T-helper 17 cell (primary cell): ENCODE data around the gene VSIG2. TPM values are rescaled to one million over a fixed set of nuclear protein-coding genes. Genes with fewer than 3 reads are reported as not detected.

Experiments used
- ATAC-seq: fragments of 150-1000 bp; cut with Tn5 transposase; 2 replicates; pipeline ENCODE4 v1.10.0; 2021; ENCODE audit warnings: mild to moderate bottlenecking, moderate library complexity
- DNase-seq, 3 donors: peaks; one replicate each; pipeline versions ENCODE4 v3.0.0 to v3.0.0-alpha.2; 2020 to 2021
- H3K9me3 ChIP-seq: one replicate; pipeline ENCODE4 v1.7.0; 2013; ENCODE audit warnings: low read length, mild to moderate bottlenecking; ENCODE audit not compliant: control insufficient read depth, poor library complexity, severe bottlenecking
- H3K27ac Mint-ChIP-seq: one replicate; pipeline ENCODE4 v1.8.0; 2022; ENCODE audit warnings: mild to moderate bottlenecking, moderate library complexity, mixed read lengths
- H3K27me3 Mint-ChIP-seq: one replicate; pipeline ENCODE4 v1.8.0; 2022; ENCODE audit warnings: mixed read lengths
- H3K36me3 Mint-ChIP-seq: one replicate; pipeline ENCODE4 v1.8.0; 2022; ENCODE audit warnings: low read depth, mixed read lengths
- H3K4me1 Mint-ChIP-seq: one replicate; pipeline ENCODE4 v1.8.0; 2022; ENCODE audit warnings: mild to moderate bottlenecking, mixed read lengths
- H3K4me3 Mint-ChIP-seq: one replicate; pipeline ENCODE4 v1.8.0; 2022; ENCODE audit warnings: mild to moderate bottlenecking, moderate library complexity, mixed read lengths
- total RNA-seq, 4 donors: library from RNA in 2 of 4; stranded (reverse) in 2 of 4; gene quantifications; one replicate each; pipeline ENCODE4 v1.2.3 and lab custom pipeline; 2022 to 2026

The VSIG2 gene
- total RNA-seq, 2 donors from 2014 or later: 0.32 to 0.57 TPM

DNA sequence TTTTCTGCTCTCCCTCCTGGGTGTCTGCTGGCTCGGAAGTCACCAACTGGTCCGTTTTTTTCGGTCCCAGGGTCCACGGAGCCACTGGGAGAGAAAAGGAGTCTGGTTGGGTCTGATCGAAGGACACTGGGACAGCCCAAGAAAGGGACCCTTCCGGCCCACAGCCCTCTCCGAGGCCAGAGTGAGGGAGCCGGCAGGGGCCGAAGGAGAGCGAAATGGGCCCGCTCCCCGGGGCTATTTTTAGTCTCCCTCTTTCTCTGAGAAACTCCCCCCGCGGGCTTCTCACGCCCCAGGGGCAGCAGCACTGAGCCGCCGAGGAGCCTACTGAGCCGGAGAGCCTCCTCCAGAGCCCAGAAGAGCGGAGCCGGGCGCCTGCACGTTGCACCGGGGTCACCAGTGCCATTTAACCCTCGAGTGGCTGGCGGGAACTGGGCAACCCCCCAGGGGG is 8.2 kb upstream of the VSIG2 start:
- no peak for ATAC-seq
- DNase-seq: no peak
- Mint-ChIP-seq H3K4me3 (peak overlapping the region; percentile 63), H3K27ac (no peak overlapping the region), H3K36me3 (peaks cover 6% of the 10 kb centered on the region), H3K27me3 (peaks cover 51% of the 10 kb centered on the region), H3K4me1 (peaks cover 21% of the 10 kb centered on the region)
- no peaks in the 10 kb centered on the region for H3K9me3 ChIP-seq

DNA sequence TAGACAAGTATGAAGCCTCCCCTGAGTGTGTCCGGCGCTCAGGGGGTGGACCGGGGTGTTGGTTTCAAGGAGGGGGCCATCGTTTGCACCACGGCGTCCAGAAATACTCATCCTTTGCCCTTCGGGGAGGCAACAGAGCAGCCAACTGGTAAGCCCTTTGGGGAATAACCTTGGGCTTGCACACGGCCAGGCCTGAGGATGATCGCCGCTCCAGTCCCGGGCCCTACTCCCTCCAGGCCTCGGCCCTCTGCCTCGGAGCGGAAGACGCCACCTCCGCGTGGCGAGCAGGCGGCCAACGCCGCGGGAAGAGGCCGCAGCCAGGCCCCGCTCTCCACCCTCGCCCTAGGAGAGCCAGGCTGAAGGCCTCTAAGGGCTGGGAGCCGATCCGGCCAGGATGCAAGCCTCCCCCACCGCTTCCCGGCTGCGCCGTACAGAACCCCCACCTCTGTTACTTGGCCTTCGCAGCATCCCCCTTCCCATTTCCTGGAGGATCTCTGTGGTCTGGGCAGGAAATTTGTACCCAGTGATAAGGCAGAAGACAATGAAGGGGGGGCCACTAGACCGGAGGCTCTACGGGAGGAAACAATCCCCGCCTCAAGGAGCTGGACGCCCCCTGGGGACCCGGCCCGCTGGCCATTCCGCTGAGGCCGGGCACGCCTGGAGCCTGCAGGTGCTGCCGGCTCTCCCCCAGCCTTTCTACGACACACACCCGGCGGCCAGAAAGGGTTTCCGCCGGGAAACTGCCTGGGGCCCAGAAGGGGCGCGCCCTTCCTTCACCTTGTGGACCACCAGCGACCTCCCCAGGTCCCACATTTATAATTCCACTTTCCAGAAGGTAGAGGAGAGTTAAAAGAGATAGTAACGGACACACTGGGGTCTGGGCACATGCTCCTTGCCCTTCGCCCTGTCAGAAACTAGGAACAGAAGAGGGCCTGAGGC is 7.5 kb upstream of the VSIG2 start:
- no peaks in the 10 kb centered on the region for H3K9me3 ChIP-seq
- DNase-seq: no peak
- Mint-ChIP-seq H3K4me3 (peak overlapping the region; percentile 63), H3K27me3 (peaks cover 55% of the 10 kb centered on the region), H3K4me1 (peaks cover 21% of the 10 kb centered on the region), H3K36me3 (peaks cover 6% of the 10 kb centered on the region), H3K27ac (no peak overlapping the region)
- no peak for ATAC-seq

DNA sequence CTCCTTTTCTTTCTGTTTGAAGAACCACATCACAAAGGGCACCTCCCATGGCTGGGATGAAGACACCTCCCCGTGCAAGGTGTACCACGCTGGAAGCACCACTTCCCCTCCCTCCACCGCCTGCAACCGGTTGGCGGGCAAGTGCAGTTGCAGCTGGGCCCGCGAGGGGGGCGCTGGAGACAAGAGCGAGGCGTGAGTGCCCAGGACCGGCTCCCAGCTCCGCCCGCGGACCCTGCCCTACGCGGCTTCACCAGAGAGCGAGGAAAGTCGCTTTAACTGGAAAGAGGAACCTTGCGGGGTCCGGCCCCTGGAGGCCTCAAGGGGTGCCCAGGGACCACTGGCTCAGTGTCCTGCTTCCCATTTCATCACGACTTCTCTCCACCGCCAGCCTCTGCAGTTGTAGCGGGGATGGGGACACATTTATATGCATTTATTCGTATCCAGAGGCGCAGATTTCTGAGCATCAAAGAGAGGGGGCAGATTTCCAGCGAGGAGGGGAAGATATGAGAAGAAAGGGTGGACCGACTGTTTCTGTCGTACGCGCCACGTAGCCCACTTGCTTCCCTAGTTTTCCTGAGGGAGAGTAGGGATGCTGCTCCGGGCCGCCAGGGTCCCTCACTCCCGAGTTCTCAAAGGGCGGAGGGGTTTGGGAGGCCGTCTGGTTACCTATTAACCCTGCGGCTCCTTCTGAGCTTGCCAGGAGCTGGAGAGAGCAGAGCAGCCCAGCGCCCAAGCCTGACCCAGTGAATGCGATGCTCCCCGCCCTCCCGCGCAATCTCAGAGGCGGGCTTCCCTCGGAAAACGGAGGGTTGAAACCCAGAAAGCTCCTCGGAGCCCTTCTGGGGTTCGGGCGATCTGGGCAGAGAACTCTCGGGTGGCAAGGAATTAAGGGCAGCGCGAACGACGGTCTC is 6.6 kb upstream of the VSIG2 start:
- peak; percentile 75 for ATAC-seq
- peaks cover 56% of the 10 kb centered on the region for H3K27me3 Mint-ChIP-seq
- peaks cover 18% of the 10 kb centered on the region for H3K4me1 Mint-ChIP-seq
- peaks cover 6% of the 10 kb centered on the region for H3K36me3 Mint-ChIP-seq
- no peak overlapping the region for H3K27ac Mint-ChIP-seq
- H3K9me3 ChIP-seq: no peaks in the 10 kb centered on the region
- peak; percentile 51 to 62 (median 56) for DNase-seq
- peak overlapping the region; percentile 79 for H3K4me3 Mint-ChIP-seq

DNA sequence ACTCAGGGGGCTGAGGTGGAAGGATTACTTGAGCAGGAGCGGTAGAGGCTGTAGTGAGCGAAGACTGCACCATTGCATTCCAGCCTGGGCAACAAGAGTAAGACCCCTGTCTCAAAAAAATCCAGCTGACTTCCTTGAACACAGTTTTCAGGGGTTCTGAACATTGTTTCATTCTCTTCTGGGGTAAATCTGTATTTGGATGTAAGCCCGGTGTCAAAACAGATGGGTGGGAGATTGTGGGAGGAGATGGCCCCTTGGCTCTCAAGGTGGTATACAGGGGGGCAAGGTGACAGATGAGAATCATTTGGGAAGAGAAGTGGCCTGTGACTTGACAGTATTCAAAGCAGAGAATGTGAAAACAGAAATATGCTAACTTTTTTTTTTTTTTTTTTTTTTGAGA is 5.3 kb upstream of the VSIG2 start:
- Mint-ChIP-seq H3K4me1 (peaks cover 14% of the 10 kb centered on the region), H3K27me3 (peaks cover 56% of the 10 kb centered on the region), H3K27ac (no peak overlapping the region), H3K36me3 (peaks cover 6% of the 10 kb centered on the region), H3K4me3 (no peak overlapping the region)
- H3K9me3 ChIP-seq: no peaks in the 10 kb centered on the region
- ATAC-seq (no peak), DNase-seq (no peak)

DNA sequence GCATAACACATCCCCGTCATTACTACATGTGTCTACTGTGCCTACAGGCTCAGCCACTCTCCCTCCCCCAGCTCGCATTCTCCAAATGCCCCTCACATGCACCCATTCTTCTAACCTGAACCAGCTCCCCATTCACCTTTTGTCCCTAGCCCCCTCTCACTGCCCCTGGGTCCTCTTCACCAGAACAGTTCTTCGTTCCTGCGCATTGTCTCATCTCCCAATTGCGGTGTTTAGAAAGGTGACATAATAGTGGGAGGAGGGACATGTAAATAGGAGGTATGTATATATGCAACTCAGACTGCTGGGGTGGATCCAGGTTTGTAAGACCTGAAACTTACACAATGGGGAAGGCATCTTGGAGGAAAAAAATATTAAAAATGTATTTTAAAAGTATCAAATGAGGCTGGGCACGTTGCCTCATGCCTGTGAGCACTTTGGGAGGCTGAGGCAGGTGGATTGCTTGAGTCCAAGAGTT is 4.7 kb upstream of the VSIG2 start:
- no peak overlapping the region for H3K27ac Mint-ChIP-seq
- ATAC-seq: no peak

DNA sequence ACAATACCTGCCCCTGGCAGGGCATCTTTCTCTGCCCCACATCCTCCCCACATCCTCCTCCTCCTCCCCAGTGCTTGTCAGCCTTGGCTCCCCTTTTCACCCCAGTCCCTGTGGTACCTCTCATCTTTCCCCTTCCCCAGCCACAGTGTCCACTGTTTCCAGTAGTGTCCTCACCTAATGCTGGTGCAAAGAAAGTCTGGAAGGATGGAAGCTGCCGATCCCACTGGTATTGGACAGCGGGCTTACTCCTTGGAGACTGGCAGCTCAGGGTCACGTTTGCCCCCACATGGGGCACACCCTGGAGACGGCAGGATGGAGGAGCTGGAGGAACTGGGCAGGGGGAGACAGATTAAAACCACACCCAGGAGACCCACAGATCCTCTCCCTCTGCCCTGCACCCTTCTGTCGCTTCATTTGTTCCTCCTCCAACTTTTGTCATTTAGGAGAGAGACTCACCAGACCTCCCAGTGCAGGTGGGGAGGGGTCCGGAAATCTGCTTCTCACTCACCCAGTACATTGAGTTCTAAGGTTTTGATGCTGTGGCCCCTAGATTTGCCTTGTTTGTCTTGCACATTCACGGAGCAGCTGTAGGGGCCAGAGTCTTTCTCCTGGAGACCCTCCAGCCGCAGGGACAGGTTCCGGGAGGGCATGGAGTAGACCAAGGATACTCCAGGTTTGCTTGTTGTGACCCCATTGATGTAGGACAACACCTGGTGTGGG is 4.1 kb upstream of the VSIG2 start:
- Mint-ChIP-seq H3K4me1 (peaks cover 14% of the 10 kb centered on the region), H3K27me3 (peaks cover 56% of the 10 kb centered on the region), H3K36me3 (peaks cover 6% of the 10 kb centered on the region), H3K4me3 (no peak overlapping the region), H3K27ac (no peak overlapping the region)
- ATAC-seq (no peak), DNase-seq (no peak)
- no peaks in the 10 kb centered on the region for H3K9me3 ChIP-seq

More for the DNA sequence above, 4.7 kb upstream of the VSIG2 start:
- H3K9me3 ChIP-seq: no peaks in the 10 kb centered on the region
- Mint-ChIP-seq H3K27me3 (peaks cover 56% of the 10 kb centered on the region), H3K36me3 (peaks cover 6% of the 10 kb centered on the region), H3K4me1 (peaks cover 14% of the 10 kb centered on the region), H3K4me3 (no peak overlapping the region)
- DNase-seq: no peak

DNA sequence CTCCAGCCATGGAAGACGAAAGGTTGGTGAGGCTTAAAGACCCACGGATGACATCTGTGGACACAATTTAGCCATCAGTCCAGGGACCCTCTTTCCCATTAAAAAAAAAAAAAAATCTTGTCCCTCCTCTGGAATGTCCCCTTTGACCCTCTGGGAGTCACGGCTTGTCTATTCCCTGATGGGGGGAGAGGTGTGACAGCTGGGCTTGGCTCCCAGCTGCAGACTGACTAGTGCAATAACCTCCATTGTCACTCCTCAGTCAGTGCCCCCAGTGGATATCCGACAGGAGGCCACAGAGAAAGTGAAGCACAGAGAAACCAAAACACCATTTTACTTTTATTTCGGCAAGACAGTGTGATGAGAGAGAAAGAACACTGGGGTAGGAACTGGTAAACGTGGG is 2.7 kb upstream of the VSIG2 start:
- DNase-seq (no peak), ATAC-seq (no peak)
- no peak overlapping the region for H3K4me3 Mint-ChIP-seq
- peaks cover 6% of the 10 kb centered on the region for H3K36me3 Mint-ChIP-seq
- peaks cover 41% of the 10 kb centered on the region for H3K27me3 Mint-ChIP-seq
- no peaks in the 10 kb centered on the region for H3K9me3 ChIP-seq
- peaks cover 12% of the 10 kb centered on the region for H3K4me1 Mint-ChIP-seq
- no peak overlapping the region for H3K27ac Mint-ChIP-seq

DNA sequence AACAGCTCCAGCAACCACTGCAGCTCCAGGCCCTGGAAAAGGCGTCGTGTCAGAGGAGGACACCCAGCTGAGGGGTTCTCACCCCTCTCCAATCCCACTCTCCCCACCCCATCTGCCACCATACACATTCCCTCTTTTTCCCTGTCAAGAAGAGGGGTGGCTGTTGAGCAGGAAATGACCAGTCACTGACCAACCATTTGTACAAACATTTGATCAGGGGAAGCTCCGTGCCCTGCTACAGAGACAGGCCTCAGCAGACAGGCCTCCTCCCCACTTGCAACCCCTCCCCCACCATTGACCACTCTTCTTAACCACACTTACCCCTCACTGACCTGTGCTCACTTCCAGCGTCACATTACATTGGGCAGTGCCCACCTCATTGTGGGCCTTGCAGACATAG is 2.3 kb upstream of the VSIG2 start:
- H3K4me1 Mint-ChIP-seq: peaks cover 9% of the 10 kb centered on the region
- H3K4me3 Mint-ChIP-seq: no peak overlapping the region
- H3K9me3 ChIP-seq: no peaks in the 10 kb centered on the region
- no peak overlapping the region for H3K27ac Mint-ChIP-seq
- no peak for DNase-seq
- H3K27me3 Mint-ChIP-seq: peaks cover 39% of the 10 kb centered on the region
- peaks cover 6% of the 10 kb centered on the region for H3K36me3 Mint-ChIP-seq
- ATAC-seq: no peak

DNA sequence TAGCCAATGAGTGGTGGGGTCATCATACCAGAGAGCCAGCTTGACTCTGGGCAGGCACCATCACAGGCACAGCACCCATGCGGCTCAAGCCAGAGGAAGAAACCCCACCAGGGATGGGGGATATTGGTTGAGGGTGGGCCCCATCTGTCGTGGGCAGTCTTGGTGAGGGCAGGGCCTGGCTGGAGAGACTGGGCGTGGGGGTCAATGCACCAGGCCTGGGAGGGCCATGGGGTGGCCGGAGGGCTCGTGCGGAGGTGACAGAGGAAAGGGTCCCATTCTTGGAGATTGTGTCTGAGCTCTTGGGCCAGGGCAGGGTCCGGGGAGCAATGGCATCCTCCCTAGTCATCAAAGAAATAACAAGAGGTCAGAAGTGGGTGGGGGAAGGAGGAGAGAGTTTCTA is 1.6 kb upstream of the VSIG2 start:
- Mint-ChIP-seq H3K4me3 (no peak overlapping the region), H3K36me3 (peaks cover 6% of the 10 kb centered on the region), H3K4me1 (peaks cover 8% of the 10 kb centered on the region), H3K27me3 (peaks cover 34% of the 10 kb centered on the region), H3K27ac (no peak overlapping the region)
- DNase-seq (no peak), ATAC-seq (no peak)
- no peaks in the 10 kb centered on the region for H3K9me3 ChIP-seq

DNA sequence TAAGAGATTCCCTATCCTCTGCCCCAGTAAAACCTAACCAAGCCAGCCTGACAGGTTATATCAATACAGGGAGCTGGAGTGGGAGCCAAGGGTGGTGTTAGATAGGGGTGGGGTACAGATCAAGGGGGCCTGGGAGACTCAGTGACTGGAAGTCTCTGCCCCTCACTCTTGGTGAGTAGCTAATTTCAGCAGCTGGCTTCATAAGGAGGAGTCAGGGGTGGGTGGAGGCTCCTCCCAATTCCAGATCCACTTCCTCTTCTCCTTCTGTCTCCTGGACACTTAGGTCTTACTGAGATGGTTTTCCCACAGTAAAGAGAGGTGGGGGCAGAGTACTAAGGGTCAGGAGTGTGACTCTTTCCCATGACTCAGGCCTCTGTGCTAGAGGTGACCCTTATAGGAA is 1.1 kb upstream of the VSIG2 start:
- Mint-ChIP-seq H3K27me3 (peaks cover 29% of the 10 kb centered on the region), H3K4me1 (peaks cover 4% of the 10 kb centered on the region), H3K27ac (no peak overlapping the region), H3K36me3 (peaks cover 6% of the 10 kb centered on the region), H3K4me3 (no peak overlapping the region)
- no peaks in the 10 kb centered on the region for H3K9me3 ChIP-seq
- DNase-seq (no peak), ATAC-seq (no peak)

DNA sequence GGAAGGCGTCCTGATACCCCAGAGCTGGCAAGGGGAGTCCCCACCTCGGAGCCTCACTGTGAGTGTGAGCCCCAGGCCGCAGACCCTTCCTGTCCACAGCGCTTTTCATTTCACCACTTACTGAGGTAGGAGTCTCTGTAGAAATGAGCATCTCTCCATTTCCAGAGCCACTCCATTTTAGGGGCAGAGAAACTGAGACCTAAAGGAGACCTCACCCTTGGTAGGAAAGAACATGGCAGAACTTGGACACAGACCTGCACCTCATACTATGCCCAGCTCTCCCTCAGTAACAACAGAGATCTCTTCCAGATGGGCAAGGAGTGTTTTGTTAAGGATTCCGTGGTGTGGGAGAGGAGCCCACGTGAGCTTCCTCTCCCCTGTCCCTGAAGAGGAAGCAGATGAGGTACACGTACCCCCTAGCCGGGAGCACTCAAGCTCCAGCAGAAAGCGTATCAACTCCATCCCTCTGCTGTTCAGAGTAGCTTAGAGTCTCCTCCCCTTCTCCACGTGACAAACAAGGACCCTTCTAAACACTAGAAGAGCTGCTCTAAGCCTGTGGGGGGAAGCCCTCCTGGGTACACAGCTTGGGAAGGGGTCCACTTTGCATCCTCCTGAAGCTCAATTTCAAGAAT is 532 bp upstream of the VSIG2 start:
- H3K4me1 Mint-ChIP-seq: peaks cover 3% of the 10 kb centered on the region
- H3K36me3 Mint-ChIP-seq: peaks cover 6% of the 10 kb centered on the region
- H3K27me3 Mint-ChIP-seq: peaks cover 23% of the 10 kb centered on the region
- no peak for DNase-seq
- no peaks in the 10 kb centered on the region for H3K9me3 ChIP-seq
- H3K27ac Mint-ChIP-seq: no peak overlapping the region
- H3K4me3 Mint-ChIP-seq: peak overlapping the region; percentile 67
- no peak for ATAC-seq

DNA sequence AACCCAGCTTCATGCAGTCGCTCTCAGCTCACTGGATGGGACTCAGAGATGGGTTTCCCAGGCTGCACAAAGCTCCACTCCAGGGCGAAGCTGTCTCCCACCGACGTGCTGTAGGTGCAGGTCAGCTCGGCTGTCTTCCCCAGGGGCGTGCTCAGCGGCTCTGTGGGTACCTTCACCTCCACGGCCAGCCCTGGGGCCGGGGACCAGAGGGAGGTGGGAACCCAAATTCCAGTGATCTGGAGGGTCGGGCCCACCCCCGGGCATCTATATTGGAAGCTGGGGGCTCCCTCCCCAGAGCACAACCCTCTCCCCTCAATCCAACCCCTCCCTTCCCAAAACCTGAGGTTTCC is 689 bp downstream of the VSIG2 start:
- no peaks in the 10 kb centered on the region for H3K9me3 ChIP-seq
- ATAC-seq (no peak), DNase-seq (no peak)
- Mint-ChIP-seq H3K27ac (no peak overlapping the region), H3K27me3 (peaks cover 11% of the 10 kb centered on the region), H3K4me1 (peaks cover 8% of the 10 kb centered on the region), H3K4me3 (no peak overlapping the region), H3K36me3 (peaks cover 2% of the 10 kb centered on the region)
